CD14-positive monocyte (primary cell): ENCODE results near the gene CACNA2D1. TPM values are rescaled to one million over a fixed set of nuclear protein-coding genes. Genes with fewer than 3 reads are reported as not detected.

Source experiments
- DNase-seq, 3 donors: peaks; one replicate each; pipeline ENCODE4 v3.0.0-alpha.2; 2011 to 2022
- H2AFZ ChIP-seq: 2 replicates; pipeline ENCODE4 v1.6.0; 2012; ENCODE audit warnings: mild to moderate bottlenecking, low read depth, low read length, inconsistent platforms; ENCODE audit not compliant: insufficient read depth, poor library complexity, severe bottlenecking
- H3K27ac ChIP-seq, 2 donors: 1 replicate in 1 of 2; 2 replicates in 1 of 2; pipeline ENCODE4 v1.5.1; 2012 to 2013; ENCODE audit warnings: low read length in 2 of 2, control low read depth in 1 of 2, inconsistent platforms in 1 of 2, low read depth in 1 of 2, mild to moderate bottlenecking in 1 of 2
- H3K27me3 ChIP-seq, 2 donors: one replicate each; pipeline versions ENCODE4 v1.6.0 to v1.6.1; 2011 to 2013; ENCODE audit warnings: low read length in 2 of 2; ENCODE audit not compliant: control insufficient read depth in 2 of 2, insufficient read depth in 2 of 2
- H3K36me3 ChIP-seq, 2 donors: replicated peaks in 1 of 2; 1 replicate in 1 of 2; 2 replicates in 1 of 2; pipeline versions ENCODE4 v1.5.1 to v1.6.1; 2012 to 2013; ENCODE audit warnings: low read length in 2 of 2, control low read depth in 1 of 2, inconsistent platforms in 1 of 2, mild to moderate bottlenecking in 1 of 2; ENCODE audit not compliant: insufficient read depth in 2 of 2, control insufficient read depth in 1 of 2
- H3K4me1 ChIP-seq, 2 donors: 1 replicate in 1 of 2; 2 replicates in 1 of 2; pipeline versions ENCODE4 v1.5.1 to v1.6.1; 2012 to 2013; ENCODE audit warnings: low read length in 2 of 2, control low read depth in 1 of 2, inconsistent platforms in 1 of 2, mild to moderate bottlenecking in 1 of 2, moderate library complexity in 1 of 2; ENCODE audit not compliant: insufficient read depth in 2 of 2, control insufficient read depth in 1 of 2
- H3K4me2 ChIP-seq: replicated peaks from 2 replicates; pipeline ENCODE3; 2012; ENCODE audit warnings: low read length, moderate library complexity, mild to moderate bottlenecking; ENCODE audit not compliant: poor library complexity, severe bottlenecking; ENCODE audit errors: extremely low read depth
- H3K4me3 ChIP-seq, 3 experiments: fragments of 200-600 bp in 1 of 3; sonication (generic) in 1 of 3; replicated peaks in 1 of 3; 1 replicate in 2 of 3; 2 replicates in 1 of 3; pipeline ENCODE4 v1.5.1; 2011 to 2013; ENCODE audit warnings: low read length in 3 of 3, mild to moderate bottlenecking in 3 of 3, control low read depth in 2 of 3, low read depth in 2 of 3, inconsistent platforms in 1 of 3, moderate library complexity in 1 of 3
- H3K79me2 ChIP-seq: 2 replicates; pipeline ENCODE4 v1.6.0; 2012; ENCODE audit warnings: mild to moderate bottlenecking, control low read depth, inconsistent platforms, low read length, moderate library complexity; ENCODE audit not compliant: insufficient read depth
- H3K9ac ChIP-seq: 2 replicates; pipeline ENCODE4 v1.6.0; 2017; ENCODE audit warnings: low read length, mild to moderate bottlenecking; ENCODE audit not compliant: insufficient read depth, poor library complexity, severe bottlenecking
- H3K9me3 ChIP-seq, 2 donors: replicated peaks in 1 of 2; 1 replicate in 1 of 2; 2 replicates in 1 of 2; pipeline versions ENCODE4 v1.5.1 to v1.6.1; 2012 to 2013; ENCODE audit warnings: low read length in 2 of 2, control low read depth in 1 of 2; ENCODE audit not compliant: control insufficient read depth in 1 of 2, insufficient read depth in 1 of 2
- H4K20me1 ChIP-seq: 2 replicates; pipeline ENCODE4 v1.6.0; 2012; ENCODE audit warnings: mild to moderate bottlenecking, low read length, control low read depth, moderate library complexity; ENCODE audit not compliant: insufficient read depth
- H3K27ac Mint-ChIP-seq, 7 donors: one replicate each; pipeline ENCODE4 v1.8.0; 2020; ENCODE audit warnings: mild to moderate bottlenecking in 7 of 7, mixed read lengths in 7 of 7, moderate library complexity in 6 of 7, inconsistent platforms in 2 of 7
- H3K27me3 Mint-ChIP-seq, 3 donors: one replicate each; pipeline ENCODE4 v1.8.0; 2021 to 2022; ENCODE audit warnings: low read depth in 3 of 3, mild to moderate bottlenecking in 3 of 3, mixed read lengths in 3 of 3, moderate library complexity in 3 of 3, inconsistent platforms in 1 of 3
- H3K36me3 Mint-ChIP-seq, 2 donors: one replicate each; pipeline ENCODE4 v1.8.0; 2020; ENCODE audit warnings: mixed read lengths in 2 of 2, inconsistent platforms in 1 of 2, mild to moderate bottlenecking in 1 of 2
- H3K4me1 Mint-ChIP-seq: one replicate; pipeline ENCODE4 v1.8.0; 2020; ENCODE audit warnings: mild to moderate bottlenecking, mixed read lengths
- H3K4me3 Mint-ChIP-seq, 2 donors: one replicate each; pipeline ENCODE4 v1.8.0; 2020; ENCODE audit warnings: mild to moderate bottlenecking in 2 of 2, mixed read lengths in 2 of 2, moderate library complexity in 1 of 2
- H3K9me3 Mint-ChIP-seq, 7 donors: one replicate each; pipeline ENCODE4 v1.8.0; 2020 to 2022; ENCODE audit warnings: mixed read lengths in 7 of 7, mild to moderate bottlenecking in 6 of 7, moderate library complexity in 6 of 7, inconsistent platforms in 2 of 7
- CTCF ChIP-seq: fragments of 200-600 bp; IDR thresholded peaks from one replicate; pipeline ENCODE4 v1.8.0; 2022; ENCODE audit warnings: antibody characterized with exemption, mild to moderate bottlenecking
- WGBS: methylation state at CpG from one replicate; pipeline ENCODE4 v1.1.5; 2013; ENCODE audit warnings: missing lambda C conversion rate; ENCODE audit not compliant: insufficient coverage; 5-methylcytosine and 5-hydroxymethylcytosine counted together
- intact Hi-C, 2 donors: fragments of 100-400 bp; cut with micrococcal nuclease; formaldehyde crosslinking; loops; one replicate each; pipeline versions ENCODE4 v1.15.0 to v1.15.1; 2023
- polyA plus RNA-seq, 3 donors: library from polyadenylated mRNA; depleted of rRNA in 1 of 3; unstranded in 2 of 3; stranded (reverse) in 1 of 3; fragments of 300-500 nt in 2 of 3; fragments of >200 nt in 1 of 3; fragmentation: Illumina TruSeq in 2 of 3; gene quantifications; 1 replicate in 2 of 3; 2 replicates in 1 of 3; pipeline ENCODE4 v1.2.3, GENCODE V29; 2012 to 2021

CACNA2D1 gene
- polyA plus RNA-seq, 3 donors, result 0.02 TPM; not detected in 2

GRCh38 chr7:81908220-81908619, 535.4 kb downstream of the CACNA2D1 start:
- H2AFZ ChIP-seq, result no peak overlapping the region
- no peaks in the 10 kb centered on the region for H3K36me3 ChIP-seq
- peak overlapping the region in 1 of 7 donors; percentile 83 for H3K27ac Mint-ChIP-seq
- no peak overlapping the region for H3K4me3 ChIP-seq
- no peak for DNase-seq
- H3K27ac ChIP-seq, result no peak overlapping the region
- H3K9me3 ChIP-seq, result peaks cover 16 to 19% of the 10 kb centered on the region in 2 donors
- no peaks in the 10 kb centered on the region for H3K79me2 ChIP-seq
- H3K9ac ChIP-seq, result no peak overlapping the region
- H3K4me1 ChIP-seq, result no peaks in the 10 kb centered on the region
- peaks cover 16 to 35% (median 26%) of the 10 kb centered on the region in 7 donors for H3K9me3 Mint-ChIP-seq
- no peak for TF ChIP-seq CTCF
- H3K27me3 Mint-ChIP-seq, result peaks cover 0 to 3% (median 0%) of the 10 kb centered on the region in 3 donors
- intact Hi-C loops, result no loop called here
- no peaks in the 10 kb centered on the region for H4K20me1 ChIP-seq
- no peak overlapping the region for H3K4me2 ChIP-seq
- WGBS, result no CpG with 5 or more reads among the region's 2 CpGs
- H3K4me3 Mint-ChIP-seq, result no peak overlapping the region
- no peaks in the 10 kb centered on the region for H3K36me3 Mint-ChIP-seq
- no peaks in the 10 kb centered on the region for H3K27me3 ChIP-seq
- peaks cover 2% of the 10 kb centered on the region for H3K4me1 Mint-ChIP-seq

- 100% methylated on average over 1 of the region's 2 CpGs for WGBS
- H3K4me2 ChIP-seq, result no peak overlapping the region
- H4K20me1 ChIP-seq, result no peaks in the 10 kb centered on the region
- H3K27me3 ChIP-seq, result no peaks in the 10 kb centered on the region
- H3K9me3 ChIP-seq, result peaks cover 12 to 18% of the 10 kb centered on the region in 2 donors
- peaks cover 8 to 10% of the 10 kb centered on the region in 2 donors for H3K4me1 ChIP-seq
- H3K9me3 Mint-ChIP-seq, result peaks cover 6 to 45% (median 28%) of the 10 kb centered on the region in 7 donors
- no peaks in the 10 kb centered on the region for H3K36me3 ChIP-seq
- no peak overlapping the region for H3K4me3 Mint-ChIP-seq
- no peak overlapping the region for H3K9ac ChIP-seq
- intact Hi-C loops, result no loop called here
- H3K4me3 ChIP-seq, result no peak overlapping the region
- no peak for TF ChIP-seq CTCF
- H3K27me3 Mint-ChIP-seq, result peaks cover 0 to 3% (median 0%) of the 10 kb centered on the region in 3 donors
- no peak for DNase-seq
- no peak overlapping the region for H2AFZ ChIP-seq
- H3K27ac ChIP-seq, result no peak overlapping the region
- H3K79me2 ChIP-seq, result no peaks in the 10 kb centered on the region
- H3K36me3 Mint-ChIP-seq, result peaks cover 0 to 6% of the 10 kb centered on the region in 2 donors
- H3K27ac Mint-ChIP-seq, result no peak overlapping the region
- H3K4me1 Mint-ChIP-seq, result peaks cover 17% of the 10 kb centered on the region
Observed at GRCh38 chr7:81903115-81903514, 540.5 kb downstream of the CACNA2D1 start.
